GM18526 (cell line): Measurements from ENCODE around the gene TMEM14C.

Source experiments
- POLR2A ChIP-seq: IDR thresholded peaks from 3 replicates; pipeline ENCODE4 v1.6.1; 2011; ENCODE audit not compliant: insufficient read length; ENCODE audit errors: extremely low read depth

TMEM14C gene

DNA sequence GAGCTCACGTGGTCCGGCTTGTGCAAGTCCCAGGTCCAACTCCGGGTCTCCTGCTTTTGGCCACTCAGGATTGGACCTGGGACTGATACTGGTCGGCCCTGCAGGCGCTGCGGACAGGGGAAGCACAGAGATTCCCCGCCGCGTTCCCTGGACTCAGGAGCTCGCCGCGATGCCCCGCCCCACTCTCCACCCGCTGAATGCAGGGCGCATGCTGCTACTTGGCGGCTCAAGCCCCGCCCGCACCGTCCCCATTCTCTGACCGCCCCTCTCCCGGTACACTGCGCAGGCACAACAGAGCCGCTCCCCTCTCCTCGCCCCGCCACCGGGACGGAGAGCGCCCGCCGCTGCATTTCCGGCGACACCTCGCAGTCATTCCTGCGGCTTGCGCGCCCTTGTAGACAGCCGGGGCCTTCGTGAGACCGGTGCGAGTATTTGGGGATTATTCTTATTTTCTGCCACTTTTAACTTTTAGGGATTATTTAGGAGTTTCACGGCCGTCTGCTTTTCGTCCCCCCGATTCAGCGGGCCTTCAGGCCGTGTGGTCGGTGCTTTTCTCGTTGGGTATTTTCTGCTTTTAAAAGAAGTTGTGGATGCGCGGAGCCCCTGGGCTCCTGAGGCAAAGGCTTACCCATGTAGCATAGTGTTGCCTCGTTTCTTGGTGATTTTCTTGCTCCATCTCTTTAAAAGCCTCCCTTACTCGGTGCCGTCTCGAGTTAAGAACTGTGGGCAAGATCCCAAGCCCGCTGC, at the start of gene TMEM14C:
Gene TMEM14C, plus strand, starts transcription at position 251 of the 747 bp plus-strand sequence. CDS start 1,544 bp downstream, outside the sequence.
- peak; percentile 81 for TF ChIP-seq POLR2A

DNA sequence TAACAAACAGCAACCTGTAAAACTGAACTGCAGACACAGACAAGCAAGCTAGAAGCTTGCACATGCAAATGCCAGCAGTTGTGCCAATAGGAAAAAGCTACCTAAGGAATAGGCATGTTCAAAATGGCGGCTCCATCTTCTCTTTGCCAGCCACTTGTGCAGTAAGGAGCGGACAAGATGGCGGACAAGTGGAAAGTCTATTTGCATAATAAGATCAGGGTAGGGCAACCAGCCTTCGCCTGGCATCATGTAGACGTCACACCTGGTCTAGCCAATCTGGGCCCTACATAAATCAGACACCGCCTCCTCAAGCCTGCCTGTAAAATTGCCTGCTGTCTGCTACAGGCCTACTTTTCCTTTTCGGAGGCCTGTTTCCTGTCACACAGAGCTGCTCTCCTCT, 46.5 kb upstream of the TMEM14C start:
- no peak for TF ChIP-seq POLR2A

DNA sequence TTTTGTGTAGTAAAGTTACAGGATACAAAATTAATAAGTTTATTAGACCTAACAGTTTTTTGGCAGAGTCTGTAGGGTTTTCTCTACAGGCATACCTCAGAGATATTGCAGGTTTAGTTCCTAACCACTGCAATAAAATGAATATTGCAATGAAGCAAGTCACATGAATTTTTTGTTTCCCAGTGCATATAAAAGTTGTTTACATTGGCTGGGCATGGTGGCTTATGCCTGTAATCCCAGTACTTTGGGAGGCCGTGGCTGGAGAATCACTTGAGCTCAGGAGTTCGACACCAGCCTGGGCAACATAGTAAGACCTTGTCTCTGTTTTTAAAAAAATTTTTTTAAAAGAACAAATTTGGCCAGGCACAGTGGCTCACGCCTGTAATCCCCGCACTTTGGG, 44.4 kb upstream of the TMEM14C start:
- no peak for TF ChIP-seq POLR2A

DNA sequence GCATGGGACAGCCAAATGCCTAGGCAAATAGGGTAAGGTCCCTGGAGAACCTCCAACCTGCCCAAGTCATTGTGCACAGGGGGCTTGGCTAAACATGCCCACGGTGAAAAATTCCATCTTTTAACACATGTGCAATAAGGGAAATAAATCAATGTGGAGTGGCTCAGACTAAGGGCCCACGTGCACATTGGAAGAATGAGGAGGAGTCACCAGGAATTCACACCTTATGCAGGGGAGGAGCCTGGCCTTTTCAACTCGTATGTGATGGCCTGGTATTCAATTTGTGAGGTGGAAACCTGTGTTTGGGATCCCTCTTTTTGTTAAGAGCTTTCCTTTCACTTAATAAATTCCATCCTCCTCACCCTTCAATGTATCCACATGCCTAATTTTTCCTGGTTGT, 41.1 kb upstream of the TMEM14C start:
- no peak for TF ChIP-seq POLR2A

DNA sequence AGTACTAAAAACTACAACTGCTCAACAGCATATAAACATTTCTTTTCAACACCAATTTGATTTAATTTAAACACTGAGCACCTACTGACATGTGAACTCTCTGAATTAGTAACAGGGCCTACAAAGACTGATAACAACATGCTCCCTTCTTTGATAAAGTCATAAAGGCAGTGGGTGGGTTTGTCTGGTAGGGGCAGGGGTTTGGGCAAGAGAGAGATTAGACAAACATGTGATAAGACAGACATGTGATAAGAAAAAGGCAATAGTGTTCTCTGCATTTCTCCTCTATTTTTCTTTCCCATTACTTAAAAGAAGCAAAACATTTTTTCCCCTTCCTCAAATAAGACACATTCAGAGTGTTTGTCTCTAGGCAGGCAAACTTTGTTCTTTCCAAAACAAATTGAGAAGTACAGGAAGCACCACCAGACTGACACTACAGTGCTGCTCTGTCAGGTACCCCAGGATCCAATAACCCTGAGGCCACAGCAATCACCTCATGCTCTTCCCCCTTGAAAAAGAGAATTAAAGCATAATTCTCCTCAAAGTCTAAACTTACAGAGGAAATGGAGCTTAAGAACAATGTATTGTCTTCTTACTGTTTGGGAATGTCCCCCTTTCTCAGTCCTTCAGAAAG, 40.4 kb upstream of the TMEM14C start:
- TF ChIP-seq POLR2A = no peak

DNA sequence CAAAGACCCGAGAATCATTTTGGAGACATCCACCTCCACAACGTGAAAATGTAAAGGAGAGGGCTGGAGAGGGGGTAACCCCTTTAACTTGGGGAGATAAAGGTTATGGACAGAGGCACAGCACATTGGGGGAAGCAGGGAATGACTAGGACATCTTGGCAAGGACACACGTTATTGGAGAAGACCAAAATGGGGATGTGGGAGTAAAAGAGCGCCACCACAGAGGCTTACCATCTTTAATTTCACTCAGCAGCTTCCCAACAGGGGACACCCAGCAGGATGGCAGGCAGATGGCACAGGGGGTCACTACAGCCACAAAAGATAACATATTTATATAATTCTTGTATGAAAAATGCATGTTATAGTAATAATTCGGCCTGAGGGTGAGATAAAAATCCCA, 38.3 kb upstream of the TMEM14C start:
- no peak for TF ChIP-seq POLR2A

DNA sequence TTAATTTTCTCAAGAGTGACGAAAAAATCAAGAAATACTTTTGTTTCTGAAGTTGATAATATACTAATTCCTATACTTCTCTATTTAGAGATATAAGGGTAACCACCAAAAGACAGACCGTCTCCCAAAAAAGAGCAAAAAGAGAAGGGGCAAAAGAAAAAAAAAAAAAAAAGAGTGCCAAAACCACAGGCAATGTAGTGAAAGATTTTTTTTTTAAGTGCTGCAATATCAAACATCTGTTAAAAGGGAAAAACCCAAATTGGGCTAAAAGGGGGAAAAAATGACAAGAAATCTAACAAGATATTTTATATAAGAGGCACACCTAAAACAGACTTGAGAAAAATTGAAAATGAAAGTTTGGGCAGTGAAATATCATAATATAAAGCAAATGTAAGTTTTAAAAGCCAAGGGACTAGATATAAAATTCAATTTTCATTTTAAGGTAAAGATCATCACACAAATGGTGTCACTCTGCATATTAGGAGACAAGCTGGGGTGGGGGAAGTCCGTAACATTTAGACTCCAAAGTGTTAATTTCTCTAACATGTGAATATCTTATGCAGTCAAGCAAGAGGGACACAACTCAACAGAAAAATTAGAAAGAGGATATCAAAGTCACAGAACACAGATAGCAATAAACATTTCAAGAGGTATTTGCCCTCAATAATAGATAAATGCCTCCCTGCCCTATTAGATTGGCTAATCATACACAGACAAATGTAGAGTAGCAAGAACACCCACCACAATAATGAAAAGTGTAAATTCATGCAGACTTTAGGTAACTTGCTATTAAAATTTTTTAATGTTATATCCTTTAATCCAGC, 37.6 kb upstream of the TMEM14C start:
- TF ChIP-seq POLR2A = no peak

DNA sequence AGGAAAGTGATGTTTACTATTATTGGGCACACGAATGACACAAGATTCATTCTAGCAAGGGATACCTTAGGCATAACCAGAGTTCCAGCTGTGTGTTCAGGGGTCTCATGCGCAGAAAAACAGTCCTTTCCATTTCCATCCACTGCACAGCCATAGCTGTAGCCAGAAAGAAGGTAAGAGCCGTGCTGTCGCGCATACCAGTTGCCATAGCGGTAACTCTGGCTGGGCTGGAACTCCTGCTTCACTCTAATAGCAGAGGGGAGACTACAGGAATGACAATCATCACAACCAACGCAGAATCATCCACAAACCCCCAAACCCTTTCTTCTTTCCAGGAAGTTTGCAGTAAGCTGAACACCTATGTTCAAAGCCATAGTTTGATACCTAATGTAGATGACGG, 36.0 kb upstream of the TMEM14C start:
- no peak for TF ChIP-seq POLR2A

DNA sequence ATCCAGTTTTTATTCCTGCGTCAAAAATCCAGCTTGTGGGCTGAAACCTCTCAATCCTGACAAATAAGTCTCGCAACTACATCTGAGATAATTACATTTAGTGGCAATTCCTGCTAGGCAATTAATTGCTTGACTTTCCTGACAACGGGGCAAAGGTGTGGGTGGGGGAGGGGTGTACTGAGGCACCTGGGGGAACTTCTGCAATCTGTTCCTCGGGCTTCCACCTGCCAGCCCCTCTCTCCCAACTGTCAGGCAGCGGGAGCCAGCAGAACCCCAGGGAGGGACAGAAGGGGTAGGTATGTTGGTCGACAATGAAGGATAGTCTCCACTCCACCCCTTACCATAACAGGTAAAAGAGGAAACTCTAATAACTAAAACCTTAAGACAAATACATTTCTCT, 35.3 kb upstream of the TMEM14C start:
- TF ChIP-seq POLR2A = no peak

DNA sequence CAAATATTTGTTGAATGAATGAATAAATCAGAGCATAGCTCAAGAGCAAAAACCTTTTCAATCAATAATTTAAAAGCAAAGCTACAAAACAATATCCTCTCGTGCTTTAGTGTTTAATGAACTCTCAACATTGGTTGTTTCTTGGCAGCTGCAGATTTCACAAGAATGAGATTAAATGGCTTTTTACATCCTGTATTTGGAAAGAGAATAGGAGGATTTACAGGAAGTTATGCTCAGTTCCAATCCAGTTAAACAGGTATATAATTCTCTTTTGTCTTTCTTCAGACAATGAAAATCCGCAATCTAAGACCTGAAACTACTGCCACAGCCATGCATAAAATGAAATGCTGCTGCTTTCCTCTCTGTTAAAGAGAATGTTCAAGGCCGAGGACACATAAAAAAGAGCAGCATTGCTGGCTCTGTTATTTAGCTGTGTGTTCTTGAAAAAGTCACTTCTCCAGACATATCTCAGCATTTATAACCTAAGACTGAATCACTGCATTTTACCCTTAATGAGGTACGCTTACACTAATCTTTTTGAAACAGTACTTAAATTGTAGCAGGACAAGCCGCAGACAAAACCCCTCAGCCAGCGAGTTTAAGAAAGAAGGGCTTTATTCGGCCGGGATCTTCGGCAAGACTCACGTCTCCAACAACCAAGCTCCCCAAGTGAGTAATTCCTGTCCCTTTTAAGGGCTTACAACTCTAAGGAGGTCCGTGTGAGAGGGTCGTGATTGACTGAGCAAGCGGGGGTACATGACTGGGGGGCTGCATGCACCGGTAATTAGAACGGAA, 32.0 kb upstream of the TMEM14C start:
- TF ChIP-seq POLR2A = no peak

DNA sequence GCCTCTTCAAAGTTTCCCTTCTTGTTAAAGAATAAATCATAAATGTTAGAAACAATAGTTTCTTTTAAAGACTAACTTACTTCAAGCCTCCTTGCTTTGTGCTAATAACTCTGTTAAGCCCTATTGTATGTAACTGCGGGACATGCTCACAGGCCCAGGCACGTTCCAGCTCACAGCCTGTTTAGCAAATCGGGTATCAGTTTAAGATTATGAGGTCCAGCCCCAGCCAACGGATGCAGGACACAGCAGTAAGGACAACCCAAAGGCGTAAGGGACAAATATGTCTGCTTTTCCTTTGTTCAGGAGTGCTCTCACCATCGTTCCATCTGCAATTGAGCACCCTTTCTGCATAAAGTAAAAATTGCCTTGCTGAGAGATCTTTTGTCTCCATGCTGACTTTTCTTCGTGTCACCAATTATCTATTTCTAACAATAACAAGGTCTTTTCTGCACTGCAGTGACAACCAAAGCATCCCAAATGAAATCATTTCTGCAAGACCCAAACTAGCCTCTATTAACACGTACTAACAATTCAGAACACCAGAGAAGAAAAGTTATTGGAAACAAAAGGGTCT, 29.8 kb upstream of the TMEM14C start:
- TF ChIP-seq POLR2A = no peak

DNA sequence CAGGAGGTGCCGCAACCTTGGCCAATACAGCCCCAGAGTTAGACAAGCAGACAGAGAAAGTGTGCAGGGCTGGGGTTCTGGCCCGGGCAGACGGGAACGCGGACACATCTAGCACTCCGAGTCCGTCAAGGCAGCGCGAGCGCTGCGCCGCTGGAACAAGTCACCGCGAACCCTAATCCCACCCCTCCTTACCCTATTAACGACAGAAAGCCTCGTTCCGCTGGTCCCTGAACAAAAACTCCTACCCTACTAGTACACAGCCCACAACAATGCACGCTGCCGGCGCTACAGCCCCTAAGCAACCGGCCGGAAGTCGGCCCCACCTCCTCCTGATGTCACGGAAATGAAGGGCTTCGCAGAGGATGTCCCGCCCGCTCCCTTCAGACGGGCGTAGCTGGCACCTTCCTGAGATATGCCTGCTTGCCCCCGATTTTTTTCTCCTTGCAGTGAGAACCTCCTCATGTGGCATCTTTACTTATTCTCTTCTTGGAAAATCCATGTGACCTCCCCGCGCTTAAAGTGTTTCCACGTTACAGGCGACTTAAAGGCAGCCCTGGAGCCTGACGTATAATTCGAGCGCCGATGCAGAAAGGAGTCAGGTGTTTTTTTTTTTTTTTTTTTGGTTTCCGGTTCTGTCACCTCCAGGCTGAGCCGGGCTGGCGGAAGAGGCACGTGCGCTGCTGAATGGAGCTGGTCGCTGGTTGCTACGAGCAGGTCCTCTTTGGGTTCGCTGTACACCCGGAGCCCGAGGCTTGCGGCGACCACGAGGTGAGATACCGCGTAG, 28.4 kb upstream of the TMEM14C start, which contains the start of the genes C6orf52 and PAK1IP1:
Gene C6orf52, minus strand, starts transcription at position 315 of the 784 bp plus-strand sequence. CDS start 7,066 bp downstream, outside the sequence.
Gene PAK1IP1, plus strand, starts transcription at position 671 of the 784 bp plus-strand sequence. Its CDS starts 14 bp downstream, at position 685.
- TF ChIP-seq POLR2A = peak; percentile 89

DNA sequence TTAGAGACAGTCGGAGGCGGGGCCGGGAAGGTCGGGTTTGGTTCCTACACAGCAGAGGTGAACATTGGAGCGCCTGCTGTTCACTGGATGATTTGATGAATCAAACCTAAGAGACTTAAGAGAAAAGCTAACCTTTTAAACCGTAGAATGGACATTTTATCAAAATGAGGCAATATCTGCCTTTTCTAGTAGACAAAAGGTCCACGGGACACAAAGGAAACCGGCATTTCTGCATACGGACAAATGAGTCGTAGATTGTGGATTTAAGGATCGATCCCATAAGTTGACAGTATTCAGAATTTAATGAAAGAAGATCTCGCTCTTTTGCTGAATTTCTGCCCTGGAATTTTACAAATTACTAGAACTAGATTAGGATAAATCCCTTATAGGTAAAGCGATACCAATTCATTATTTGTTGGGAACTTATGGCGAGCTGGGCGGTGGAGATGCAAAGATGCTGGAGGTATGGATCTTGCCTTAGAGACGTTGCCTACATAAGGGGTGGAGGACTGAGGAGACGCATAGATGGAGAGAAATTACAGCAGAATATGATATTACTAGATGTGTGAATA, 27.7 kb upstream of the TMEM14C start:
- TF ChIP-seq POLR2A = no peak
